ENCODE data around the gene MSL1. TPM values are rescaled to one million over a fixed set of nuclear protein-coding genes. Genes with fewer than 3 reads are reported as not detected.
"Not testable (repeated sequence)": the region's sequence is repeated elsewhere in the genome, so short reads cannot be mapped to it uniquely, and the experiment has no call there.

MSL1 gene
- polyA plus RNA-seq, 2 donors, result 42.1 to 59.5 TPM

DNA sequence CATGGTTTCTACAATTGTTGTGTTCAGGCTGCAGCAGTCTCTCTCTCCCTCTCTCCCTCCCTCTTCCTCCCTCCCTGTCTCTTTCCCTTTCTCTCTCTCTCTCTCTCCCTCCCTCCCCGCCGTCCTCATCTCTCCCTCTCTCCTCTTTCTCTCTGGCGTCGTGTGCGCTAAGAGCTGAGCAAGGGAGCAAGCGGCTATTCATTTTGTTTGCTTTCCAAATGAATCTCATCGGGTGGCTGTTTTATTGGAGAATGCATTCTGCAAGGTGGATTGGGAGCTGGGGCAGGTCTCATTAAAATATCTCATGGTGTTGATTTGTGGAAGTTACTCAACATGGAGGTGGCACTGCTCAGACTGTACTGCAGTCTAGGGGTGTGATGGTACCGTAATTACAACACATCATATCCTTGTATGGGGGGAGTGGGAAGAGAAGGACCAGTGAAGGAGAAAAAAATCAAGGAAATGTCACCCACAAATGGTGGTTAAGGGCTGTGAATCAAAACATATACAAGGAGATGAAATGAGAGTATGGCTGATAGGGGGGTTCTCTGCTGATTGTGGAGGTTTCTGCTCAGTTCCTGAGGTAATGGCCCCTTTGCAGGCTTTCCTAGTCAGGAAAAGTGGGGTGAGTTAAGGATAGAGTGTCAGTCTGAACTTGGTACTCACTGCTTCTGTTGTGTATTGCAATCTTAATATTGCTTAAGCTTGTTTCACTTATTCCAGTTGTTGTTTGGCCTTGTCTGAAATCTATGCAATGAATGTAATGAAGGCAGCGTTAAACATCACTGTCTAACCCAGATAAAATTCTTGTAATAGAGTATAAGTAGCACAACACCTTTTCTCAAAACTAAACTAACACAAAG is 2.7 kb downstream of the MSL1 start:
- Histone ChIP-seq H3K27ac (ENCODE audit: low read depth in 2 of 2, low read length in 1 of 2) (peak overlapping the region; percentile 52 to 62), H3K4me1 (ENCODE audit: control insufficient read depth in 2 of 2, insufficient read depth in 2 of 2, low read length in 1 of 2) (peaks cover 0 to 3% of the 10 kb centered on the region in 2 donors), H3K36me3 (ENCODE audit: control insufficient read depth in 2 of 2, insufficient read depth in 2 of 2, low read length in 1 of 2) (peaks cover 6 to 9% of the 10 kb centered on the region in 2 donors), H3K4me3 (ENCODE audit: low read depth in 1 of 2, low read length in 2 of 2) (peak overlapping the region; percentile 39 to 93), H3K9me3 (ENCODE audit: control insufficient read depth in 2 of 2, insufficient read depth in 1 of 2, low read depth in 1 of 2, low read length in 1 of 2) (no peaks in the 10 kb centered on the region), H3K27me3 (ENCODE audit: control insufficient read depth in 1 of 2, insufficient read depth in 2 of 2, low read length in 2 of 2) (no peaks in the 10 kb centered on the region)
- WGBS, 2 donors, result 4 to 5% methylated on average over 9 of the region's 9 CpGs

DNA sequence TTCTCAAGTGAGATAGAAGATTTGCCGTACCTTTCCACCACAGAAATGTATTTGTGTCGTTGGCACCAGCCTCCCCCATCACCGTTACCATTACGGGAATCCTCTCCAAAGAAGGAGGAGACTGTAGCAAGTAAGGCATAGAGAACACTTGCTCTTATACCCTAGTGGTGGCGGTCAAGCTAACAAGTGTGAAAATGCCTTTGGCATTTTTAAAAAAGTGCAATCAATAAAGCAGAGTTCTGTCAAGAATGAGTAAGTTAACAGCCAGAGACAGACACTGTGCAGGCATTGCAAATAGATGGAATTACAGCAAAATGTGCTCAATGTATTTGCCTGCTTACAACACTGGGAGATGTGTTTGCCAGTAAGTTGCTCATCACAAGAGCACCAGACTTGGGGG is 7.7 kb downstream of the MSL1 start:
- H3K4me1 ChIP-seq (ENCODE audit: control insufficient read depth in 2 of 2, insufficient read depth in 2 of 2, low read length in 1 of 2), result no peaks in the 10 kb centered on the region
- no peaks in the 10 kb centered on the region for H3K9me3 ChIP-seq (ENCODE audit: control insufficient read depth in 2 of 2, insufficient read depth in 1 of 2, low read depth in 1 of 2, low read length in 1 of 2)
- H3K36me3 ChIP-seq (ENCODE audit: control insufficient read depth in 2 of 2, insufficient read depth in 2 of 2, low read length in 1 of 2), result peaks cover 8 to 26% of the 10 kb centered on the region in 2 donors
- no peak overlapping the region for H3K4me3 ChIP-seq (ENCODE audit: low read depth in 1 of 2, low read length in 2 of 2)
- H3K27ac ChIP-seq (ENCODE audit: low read depth in 2 of 2, low read length in 1 of 2), result no peak overlapping the region
- no peaks in the 10 kb centered on the region for H3K27me3 ChIP-seq (ENCODE audit: control insufficient read depth in 1 of 2, insufficient read depth in 2 of 2, low read length in 2 of 2)
- WGBS, 2 donors, result 70 to 82% methylated on average over 5 of the region's 5 CpGs

DNA sequence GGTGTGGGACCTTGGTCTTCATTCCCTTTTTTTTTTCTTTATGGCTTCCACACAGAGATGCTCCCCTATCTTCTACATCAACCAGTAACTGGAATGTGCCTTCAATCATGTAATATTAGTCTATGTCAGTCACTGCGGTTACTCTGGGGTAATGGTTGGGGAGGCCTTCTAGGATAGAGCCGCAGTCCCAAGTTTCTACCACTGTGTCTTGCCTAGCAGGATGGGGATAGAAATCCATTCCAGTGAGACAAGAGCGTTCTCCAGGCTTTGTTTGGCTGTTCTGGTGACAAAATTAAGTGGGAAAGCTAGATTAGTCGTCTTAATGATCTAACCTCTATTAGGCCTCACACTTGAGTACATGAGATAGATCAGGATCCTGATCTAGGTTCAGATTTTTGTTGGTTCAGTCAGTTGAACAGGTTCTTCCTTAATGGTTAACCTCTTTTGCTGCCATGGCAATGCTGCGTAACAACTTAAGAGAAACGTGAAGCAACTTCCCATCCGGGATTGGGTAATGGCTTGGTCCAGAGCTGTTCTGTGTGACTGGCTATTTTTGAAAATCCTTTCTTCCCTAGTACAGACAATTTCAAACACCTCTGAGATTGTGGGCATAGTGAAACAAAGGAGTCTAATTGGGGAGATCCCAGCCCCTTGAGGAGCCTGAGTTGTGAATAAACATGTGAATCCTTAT is 8.7 kb downstream of the MSL1 start:
- Histone ChIP-seq H3K4me3 (ENCODE audit: low read depth in 1 of 2, low read length in 2 of 2) (no peak overlapping the region), H3K36me3 (ENCODE audit: control insufficient read depth in 2 of 2, insufficient read depth in 2 of 2, low read length in 1 of 2) (peaks cover 8 to 28% of the 10 kb centered on the region in 2 donors), H3K9me3 (ENCODE audit: control insufficient read depth in 2 of 2, insufficient read depth in 1 of 2, low read depth in 1 of 2, low read length in 1 of 2) (no peaks in the 10 kb centered on the region), H3K27ac (ENCODE audit: low read depth in 2 of 2, low read length in 1 of 2) (peak overlapping the region in 1 of 2 donors; percentile 9), H3K27me3 (ENCODE audit: control insufficient read depth in 1 of 2, insufficient read depth in 2 of 2, low read length in 2 of 2) (no peaks in the 10 kb centered on the region), H3K4me1 (ENCODE audit: control insufficient read depth in 2 of 2, insufficient read depth in 2 of 2, low read length in 1 of 2) (no peaks in the 10 kb centered on the region)
- WGBS, 2 donors, result 83 to 88% methylated on average over 7 of the region's 7 CpGs

DNA sequence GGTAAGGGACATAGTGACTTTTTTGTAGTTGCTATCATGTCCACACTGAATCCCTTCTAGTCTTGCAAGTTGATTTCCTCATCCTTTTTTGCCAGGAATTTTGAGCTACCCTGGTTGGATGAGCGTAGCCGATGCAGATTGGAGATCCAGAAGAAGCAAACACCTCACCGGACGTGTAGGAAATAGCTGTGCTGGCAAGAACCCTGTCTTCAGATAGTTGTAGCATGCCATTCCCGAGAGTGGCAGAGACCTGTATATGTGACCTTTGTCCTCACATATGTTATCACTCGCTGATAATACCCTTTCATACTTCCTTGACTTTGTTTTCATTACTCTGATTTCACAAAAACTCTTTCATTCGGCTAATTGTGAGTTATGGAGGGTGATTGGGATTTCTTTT is 12.4 kb downstream of the MSL1 start:
- WGBS, 2 donors, result 57 to 73% methylated on average over 7 of the region's 7 CpGs
- Histone ChIP-seq H3K27me3 (ENCODE audit: control insufficient read depth in 1 of 2, insufficient read depth in 2 of 2, low read length in 2 of 2) (no peaks in the 10 kb centered on the region), H3K4me3 (ENCODE audit: low read depth in 1 of 2, low read length in 2 of 2) (no peak overlapping the region), H3K27ac (ENCODE audit: low read depth in 2 of 2, low read length in 1 of 2) (no peak overlapping the region), H3K36me3 (ENCODE audit: control insufficient read depth in 2 of 2, insufficient read depth in 2 of 2, low read length in 1 of 2) (peaks cover 6 to 24% of the 10 kb centered on the region in 2 donors), H3K9me3 (ENCODE audit: control insufficient read depth in 2 of 2, insufficient read depth in 1 of 2, low read depth in 1 of 2, low read length in 1 of 2) (no peaks in the 10 kb centered on the region), H3K4me1 (ENCODE audit: control insufficient read depth in 2 of 2, insufficient read depth in 2 of 2, low read length in 1 of 2) (no peaks in the 10 kb centered on the region)

DNA sequence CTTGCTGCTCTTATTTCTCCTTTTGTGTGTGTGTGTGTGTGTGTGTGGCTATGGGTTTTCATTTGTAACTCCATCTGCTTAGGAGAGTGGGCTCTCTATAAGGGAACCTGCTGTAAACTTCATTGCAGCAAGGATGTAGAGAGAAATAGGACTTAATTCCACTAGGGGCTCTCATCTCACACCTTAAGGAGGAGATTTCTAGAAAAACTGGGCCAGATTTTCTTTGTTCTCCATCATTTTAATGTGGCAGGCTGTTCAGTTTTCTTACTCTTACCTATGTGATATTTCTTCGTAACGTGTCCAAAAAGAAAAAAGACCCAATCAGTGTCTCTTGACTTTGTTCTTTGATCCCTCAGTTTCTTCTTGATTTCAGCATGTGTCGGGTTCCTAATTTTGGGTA is 14.0 kb downstream of the MSL1 start:
- Histone ChIP-seq H3K27me3 (ENCODE audit: control insufficient read depth in 1 of 2, insufficient read depth in 2 of 2, low read length in 2 of 2) (no peaks in the 10 kb centered on the region), H3K4me3 (ENCODE audit: low read depth in 1 of 2, low read length in 2 of 2) (no peak overlapping the region), H3K27ac (ENCODE audit: low read depth in 2 of 2, low read length in 1 of 2) (no peak overlapping the region), H3K9me3 (ENCODE audit: control insufficient read depth in 2 of 2, insufficient read depth in 1 of 2, low read depth in 1 of 2, low read length in 1 of 2) (no peaks in the 10 kb centered on the region), H3K36me3 (ENCODE audit: control insufficient read depth in 2 of 2, insufficient read depth in 2 of 2, low read length in 1 of 2) (peaks cover 0 to 17% of the 10 kb centered on the region in 2 donors), H3K4me1 (ENCODE audit: control insufficient read depth in 2 of 2, insufficient read depth in 2 of 2, low read length in 1 of 2) (peaks cover 0 to 4% of the 10 kb centered on the region in 2 donors)
- WGBS, 2 donors, result 93 to 95% methylated on average over 3 of the region's 3 CpGs

DNA sequence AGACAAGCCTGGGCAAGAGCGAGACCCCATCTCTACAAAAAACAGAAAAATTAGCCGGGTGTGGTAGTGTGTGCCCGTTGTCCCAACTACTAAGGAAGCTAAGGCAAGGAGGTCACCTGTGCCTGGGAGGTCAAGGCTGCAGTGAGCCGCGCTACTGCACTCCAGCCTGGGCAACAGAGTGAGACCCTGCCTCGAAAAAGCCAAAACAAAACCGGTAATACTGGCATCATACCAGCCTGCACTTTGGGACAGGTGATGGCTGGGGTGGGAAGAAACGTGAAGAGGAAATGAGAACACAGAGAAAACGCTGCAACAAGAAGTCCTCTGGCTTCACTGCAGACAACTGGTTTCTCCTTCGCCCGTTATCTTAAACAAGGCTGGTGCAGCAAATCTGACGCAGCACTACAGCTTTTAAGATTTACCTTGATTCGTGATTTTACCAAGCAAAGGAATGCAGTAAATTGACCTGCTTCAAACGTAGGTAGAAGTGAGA is 17.8 kb downstream of the MSL1 start:
- Histone ChIP-seq H3K27me3 (ENCODE audit: control insufficient read depth in 1 of 2, insufficient read depth in 2 of 2, low read length in 2 of 2) (no peaks in the 10 kb centered on the region), H3K27ac (ENCODE audit: low read depth in 2 of 2, low read length in 1 of 2) (peak overlapping the region; percentile 97 to 98), H3K9me3 (ENCODE audit: control insufficient read depth in 2 of 2, insufficient read depth in 1 of 2, low read depth in 1 of 2, low read length in 1 of 2) (no peaks in the 10 kb centered on the region), H3K36me3 (ENCODE audit: control insufficient read depth in 2 of 2, insufficient read depth in 2 of 2, low read length in 1 of 2) (peaks cover 0 to 3% of the 10 kb centered on the region in 2 donors), H3K4me3 (ENCODE audit: low read depth in 1 of 2, low read length in 2 of 2) (peak overlapping the region; percentile 41 to 67), H3K4me1 (ENCODE audit: control insufficient read depth in 2 of 2, insufficient read depth in 2 of 2, low read length in 1 of 2) (peaks cover 0 to 4% of the 10 kb centered on the region in 2 donors)
- 7 to 8% methylated on average over 14 of the region's 14 CpGs for WGBS, 2 donors

DNA sequence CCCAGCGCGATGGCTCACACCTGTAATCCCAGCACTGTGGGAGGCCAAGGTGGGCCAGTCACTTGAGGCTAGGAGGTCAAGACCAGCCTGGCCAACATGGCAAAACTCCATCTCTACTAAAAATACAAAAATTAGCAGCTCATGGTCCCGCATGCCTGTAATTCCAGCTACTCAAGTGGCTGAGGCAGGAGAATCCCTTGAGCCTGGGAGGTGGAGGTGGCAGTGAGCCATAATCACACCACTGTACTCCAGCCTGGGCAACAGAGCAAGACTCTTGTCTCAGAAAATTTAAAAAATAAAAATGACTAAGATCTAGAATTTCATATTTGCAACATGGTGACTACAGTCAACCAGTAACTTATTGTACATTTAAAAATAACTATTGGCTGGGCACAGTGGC is 21.4 kb downstream of the MSL1 start:
- 92 to 95% methylated on average over 3 of the region's 3 CpGs for WGBS, 2 donors
- not testable (repeated sequence) for H3K4me3 ChIP-seq (ENCODE audit: low read depth in 1 of 2, low read length in 2 of 2); H3K9me3 ChIP-seq (ENCODE audit: control insufficient read depth in 2 of 2, insufficient read depth in 1 of 2, low read depth in 1 of 2, low read length in 1 of 2); H3K4me1 ChIP-seq (ENCODE audit: control insufficient read depth in 2 of 2, insufficient read depth in 2 of 2, low read length in 1 of 2); H3K27ac ChIP-seq (ENCODE audit: low read depth in 2 of 2, low read length in 1 of 2); H3K27me3 ChIP-seq (ENCODE audit: control insufficient read depth in 1 of 2, insufficient read depth in 2 of 2, low read length in 2 of 2); H3K36me3 ChIP-seq (ENCODE audit: control insufficient read depth in 2 of 2, insufficient read depth in 2 of 2, low read length in 1 of 2)

DNA sequence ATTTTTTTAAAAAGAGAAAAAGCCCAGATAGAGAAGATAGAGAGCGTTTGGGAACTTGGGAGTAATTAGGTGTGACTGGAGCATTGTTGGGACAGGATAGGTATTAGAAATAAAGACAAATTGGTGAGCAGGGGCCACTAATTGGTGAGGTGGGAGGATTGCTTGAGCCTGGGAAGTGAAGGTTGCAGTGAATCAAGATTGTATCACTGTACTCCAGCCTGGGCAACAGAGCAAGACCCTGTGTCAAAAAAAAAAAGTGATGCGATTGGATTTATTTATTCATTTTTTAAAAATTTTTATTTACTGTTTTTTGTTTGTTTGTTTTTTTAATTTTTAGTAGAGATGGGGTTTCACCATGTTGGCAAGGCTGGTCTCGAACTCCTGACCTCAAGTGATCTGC is 23.7 kb downstream of the MSL1 start:
- no peaks in the 10 kb centered on the region for H3K27me3 ChIP-seq (ENCODE audit: control insufficient read depth in 1 of 2, insufficient read depth in 2 of 2, low read length in 2 of 2)
- no peak overlapping the region for H3K4me3 ChIP-seq (ENCODE audit: low read depth in 1 of 2, low read length in 2 of 2)
- H3K27ac ChIP-seq (ENCODE audit: low read depth in 2 of 2, low read length in 1 of 2), result no peak overlapping the region
- H3K9me3 ChIP-seq (ENCODE audit: control insufficient read depth in 2 of 2, insufficient read depth in 1 of 2, low read depth in 1 of 2, low read length in 1 of 2), result no peaks in the 10 kb centered on the region
- H3K4me1 ChIP-seq (ENCODE audit: control insufficient read depth in 2 of 2, insufficient read depth in 2 of 2, low read length in 1 of 2), result no peaks in the 10 kb centered on the region
- 94% methylated on average over 3 of the region's 3 CpGs for WGBS, 2 donors
- H3K36me3 ChIP-seq (ENCODE audit: control insufficient read depth in 2 of 2, insufficient read depth in 2 of 2, low read length in 1 of 2), result peaks cover 0 to 18% of the 10 kb centered on the region in 2 donors

DNA sequence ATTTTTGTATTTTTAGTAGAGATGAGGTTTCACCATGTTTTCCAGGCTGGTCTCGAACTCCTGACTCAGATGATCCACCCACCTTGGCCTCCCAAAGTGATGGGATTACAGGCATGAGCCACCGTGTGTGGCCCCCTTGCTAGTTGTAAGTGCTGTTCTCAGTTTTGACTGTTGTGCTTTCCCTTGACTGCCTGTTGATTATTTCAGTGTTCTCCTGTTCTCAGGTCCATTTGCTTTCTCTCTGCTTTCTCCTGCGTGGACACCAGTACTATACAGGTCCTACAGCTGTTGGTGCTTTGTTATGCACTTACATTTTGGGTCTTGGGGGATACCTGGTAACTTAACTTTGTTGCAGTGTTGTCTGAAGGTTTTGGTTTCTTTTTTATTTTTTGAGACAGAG is 26.8 kb downstream of the MSL1 start:
- WGBS, 2 donors, result 87 to 89% methylated on average over 3 of the region's 3 CpGs
- H3K36me3 ChIP-seq (ENCODE audit: control insufficient read depth in 2 of 2, insufficient read depth in 2 of 2, low read length in 1 of 2), result peaks cover 0 to 24% of the 10 kb centered on the region in 2 donors
- H3K27me3 ChIP-seq (ENCODE audit: control insufficient read depth in 1 of 2, insufficient read depth in 2 of 2, low read length in 2 of 2), result no peaks in the 10 kb centered on the region
- no peaks in the 10 kb centered on the region for H3K9me3 ChIP-seq (ENCODE audit: control insufficient read depth in 2 of 2, insufficient read depth in 1 of 2, low read depth in 1 of 2, low read length in 1 of 2)
- no peaks in the 10 kb centered on the region for H3K4me1 ChIP-seq (ENCODE audit: control insufficient read depth in 2 of 2, insufficient read depth in 2 of 2, low read length in 1 of 2)
- H3K4me3 ChIP-seq (ENCODE audit: low read depth in 1 of 2, low read length in 2 of 2), result no peak overlapping the region
- H3K27ac ChIP-seq (ENCODE audit: low read depth in 2 of 2, low read length in 1 of 2), result no peak overlapping the region
